Measurements from ENCODE around the gene MAP4. TPM values are rescaled to one million over a fixed set of nuclear protein-coding genes. Genes with fewer than 3 reads are reported as not detected.

MAP4 gene
- total and polyA plus RNA-seq, 2 of the 13 experiments (the other 11 are each of a cell fraction or from before 2014, with no cell fraction given) = 33.1 to 38.7 TPM

DNA sequence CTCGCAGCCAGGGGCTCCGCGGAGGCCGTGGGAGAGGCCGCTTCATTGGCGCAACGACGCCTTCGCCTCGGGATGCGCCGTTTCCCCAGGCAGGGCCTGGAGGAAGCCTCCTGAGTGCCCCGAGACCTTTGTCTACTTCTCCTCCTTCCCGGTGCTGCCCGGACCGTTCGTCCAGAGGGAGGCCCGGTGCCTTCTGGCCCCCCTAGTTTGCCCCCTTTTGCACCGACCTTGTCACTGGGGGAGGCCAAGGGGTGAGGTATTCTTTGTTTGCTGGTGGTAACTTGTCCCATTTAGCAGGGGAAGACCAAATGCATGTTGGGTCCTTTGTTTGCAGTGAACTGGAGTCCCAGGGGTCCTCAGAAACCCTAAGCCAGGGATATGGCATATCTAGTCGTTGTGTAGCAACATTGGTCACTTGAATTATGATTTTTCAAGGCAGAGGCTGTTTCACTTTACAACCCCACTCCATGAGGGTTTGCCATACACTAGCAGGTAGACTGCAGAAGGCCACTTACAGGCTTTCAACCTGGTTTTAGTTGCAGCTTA, 212.7 kb downstream of the MAP4 start (continued):
- TF ChIP-seq, protein P1, sequence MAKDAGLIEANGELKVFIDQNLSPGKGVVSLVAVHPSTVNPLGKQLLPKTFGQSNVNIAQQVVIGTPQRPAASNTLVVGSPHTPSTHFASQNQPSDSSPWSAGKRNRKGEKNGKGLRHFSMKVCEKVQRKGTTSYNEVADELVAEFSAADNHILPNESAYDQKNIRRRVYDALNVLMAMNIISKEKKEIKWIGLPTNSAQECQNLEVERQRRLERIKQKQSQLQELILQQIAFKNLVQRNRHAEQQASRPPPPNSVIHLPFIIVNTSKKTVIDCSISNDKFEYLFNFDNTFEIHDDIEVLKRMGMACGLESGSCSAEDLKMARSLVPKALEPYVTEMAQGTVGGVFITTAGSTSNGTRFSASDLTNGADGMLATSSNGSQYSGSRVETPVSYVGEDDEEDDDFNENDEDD (CRISPR knock-in tag; IDR thresholded peaks at IDR 0.05; ENCODE audit: borderline replicate concordance) = no peak
- no peak for TF ChIP-seq ZFP41 (CRISPR knock-in tag; IDR thresholded peaks at IDR 0.05; ENCODE audit: borderline replicate concordance)
- no peak for TF ChIP-seq ZNF776 (CRISPR knock-in tag; IDR thresholded peaks at IDR 0.05)
- no peak for TF ChIP-seq TAF15 (IDR thresholded peaks at IDR 0.05; ENCODE audit: low read depth, low read length, poor library complexity, severe bottlenecking)
- TF ChIP-seq, protein P2, sequence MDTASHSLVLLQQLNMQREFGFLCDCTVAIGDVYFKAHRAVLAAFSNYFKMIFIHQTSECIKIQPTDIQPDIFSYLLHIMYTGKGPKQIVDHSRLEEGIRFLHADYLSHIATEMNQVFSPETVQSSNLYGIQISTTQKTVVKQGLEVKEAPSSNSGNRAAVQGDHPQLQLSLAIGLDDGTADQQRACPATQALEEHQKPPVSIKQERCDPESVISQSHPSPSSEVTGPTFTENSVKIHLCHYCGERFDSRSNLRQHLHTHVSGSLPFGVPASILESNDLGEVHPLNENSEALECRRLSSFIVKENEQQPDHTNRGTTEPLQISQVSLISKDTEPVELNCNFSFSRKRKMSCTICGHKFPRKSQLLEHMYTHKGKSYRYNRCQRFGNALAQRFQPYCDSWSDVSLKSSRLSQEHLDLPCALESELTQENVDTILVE (CRISPR knock-in tag; IDR thresholded peaks at IDR 0.05) = no peak
- TF ChIP-seq ZNF883 (CRISPR knock-in tag; IDR thresholded peaks at IDR 0.05; ENCODE audit: not compliant biosample characterization) = no peak
- TF ChIP-seq RCOR2 (CRISPR knock-in tag; IDR thresholded peaks at IDR 0.05) = no peak
- TF ChIP-seq ZNF598 (CRISPR knock-in tag; IDR thresholded peaks at IDR 0.05; ENCODE audit: borderline replicate concordance) = no peak
- no peak for TF ChIP-seq ZNF484 (CRISPR knock-in tag; IDR thresholded peaks at IDR 0.05; ENCODE audit: borderline replicate concordance, low read depth)
- no peak for TF ChIP-seq NKX3-1 (CRISPR knock-in tag; IDR thresholded peaks at IDR 0.05)
- TF ChIP-seq ZNF20 (CRISPR knock-in tag; IDR thresholded peaks at IDR 0.05) = no peak
- TF ChIP-seq ZNF713 (CRISPR knock-in tag; IDR thresholded peaks at IDR 0.05) = no peak
- no peak for TF ChIP-seq SIN3A (IDR thresholded peaks at IDR 0.05; ENCODE audit: borderline replicate concordance, low read depth, low read length)
- no peak for TF ChIP-seq ZNF3 (CRISPR knock-in tag; IDR thresholded peaks at IDR 0.05)
- TF ChIP-seq REXO4 (CRISPR knock-in tag; IDR thresholded peaks at IDR 0.05; ENCODE audit: borderline replicate concordance) = no peak
- TF ChIP-seq ZNF333 (CRISPR knock-in tag; IDR thresholded peaks at IDR 0.05; ENCODE audit: borderline replicate concordance) = no peak
- no peak for TF ChIP-seq ZNF17 (CRISPR knock-in tag; IDR thresholded peaks at IDR 0.05)
- TF ChIP-seq, protein P3, sequence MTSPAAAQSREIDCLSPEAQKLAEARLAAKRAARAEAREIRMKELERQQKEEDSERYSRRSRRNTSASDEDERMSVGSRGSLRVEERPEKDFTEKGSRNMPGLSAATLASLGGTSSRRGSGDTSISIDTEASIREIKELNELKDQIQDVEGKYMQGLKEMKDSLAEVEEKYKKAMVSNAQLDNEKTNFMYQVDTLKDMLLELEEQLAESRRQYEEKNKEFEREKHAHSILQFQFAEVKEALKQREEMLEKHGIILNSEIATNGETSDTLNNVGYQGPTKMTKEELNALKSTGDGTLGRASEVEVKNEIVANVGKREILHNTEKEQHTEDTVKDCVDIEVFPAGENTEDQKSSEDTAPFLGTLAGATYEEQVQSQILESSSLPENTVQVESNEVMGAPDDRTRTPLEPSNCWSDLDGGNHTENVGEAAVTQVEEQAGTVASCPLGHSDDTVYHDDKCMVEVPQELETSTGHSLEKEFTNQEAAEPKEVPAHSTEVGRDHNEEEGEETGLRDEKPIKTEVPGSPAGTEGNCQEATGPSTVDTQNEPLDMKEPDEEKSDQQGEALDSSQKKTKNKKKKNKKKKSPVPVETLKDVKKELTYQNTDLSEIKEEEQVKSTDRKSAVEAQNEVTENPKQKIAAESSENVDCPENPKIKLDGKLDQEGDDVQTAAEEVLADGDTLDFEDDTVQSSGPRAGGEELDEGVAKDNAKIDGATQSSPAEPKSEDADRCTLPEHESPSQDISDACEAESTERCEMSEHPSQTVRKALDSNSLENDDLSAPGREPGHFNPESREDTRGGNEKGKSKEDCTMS (CRISPR knock-in tag; conservative IDR thresholded peaks at IDR 0.05) = no peak
- no peak for TF ChIP-seq BCL6 (CRISPR knock-in tag; IDR thresholded peaks at IDR 0.05)
- 0 out of 2 replicates have a peak, but pooled peaks have one; percentile 3 for TF ChIP-seq KAT8 (CRISPR knock-in tag; IDR thresholded peaks at IDR 0.05)
- no peak for TF ChIP-seq ZNF768 (CRISPR knock-in tag; IDR thresholded peaks at IDR 0.05)
- no peak for TF ChIP-seq NFE2L2 (IDR thresholded peaks at IDR 0.05; ENCODE audit: low read length)
- TF ChIP-seq, protein P4, sequence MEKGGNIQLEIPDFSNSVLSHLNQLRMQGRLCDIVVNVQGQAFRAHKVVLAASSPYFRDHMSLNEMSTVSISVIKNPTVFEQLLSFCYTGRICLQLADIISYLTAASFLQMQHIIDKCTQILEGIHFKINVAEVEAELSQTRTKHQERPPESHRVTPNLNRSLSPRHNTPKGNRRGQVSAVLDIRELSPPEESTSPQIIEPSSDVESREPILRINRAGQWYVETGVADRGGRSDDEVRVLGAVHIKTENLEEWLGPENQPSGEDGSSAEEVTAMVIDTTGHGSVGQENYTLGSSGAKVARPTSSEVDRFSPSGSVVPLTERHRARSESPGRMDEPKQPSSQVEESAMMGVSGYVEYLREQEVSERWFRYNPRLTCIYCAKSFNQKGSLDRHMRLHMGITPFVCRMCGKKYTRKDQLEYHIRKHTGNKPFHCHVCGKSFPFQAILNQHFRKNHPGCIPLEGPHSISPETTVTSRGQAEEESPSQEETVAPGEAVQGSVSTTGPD (CRISPR knock-in tag; IDR thresholded peaks at IDR 0.05) = no peak
